NCI-H82 (cell line): ENCODE measurements around the gene C8G.

ENCODE experiments used
- DNase-seq: peaks from one replicate; lab custom pipeline; 2025; lab: John Stamatoyannopoulos, UW

Gene C8G

DNA sequence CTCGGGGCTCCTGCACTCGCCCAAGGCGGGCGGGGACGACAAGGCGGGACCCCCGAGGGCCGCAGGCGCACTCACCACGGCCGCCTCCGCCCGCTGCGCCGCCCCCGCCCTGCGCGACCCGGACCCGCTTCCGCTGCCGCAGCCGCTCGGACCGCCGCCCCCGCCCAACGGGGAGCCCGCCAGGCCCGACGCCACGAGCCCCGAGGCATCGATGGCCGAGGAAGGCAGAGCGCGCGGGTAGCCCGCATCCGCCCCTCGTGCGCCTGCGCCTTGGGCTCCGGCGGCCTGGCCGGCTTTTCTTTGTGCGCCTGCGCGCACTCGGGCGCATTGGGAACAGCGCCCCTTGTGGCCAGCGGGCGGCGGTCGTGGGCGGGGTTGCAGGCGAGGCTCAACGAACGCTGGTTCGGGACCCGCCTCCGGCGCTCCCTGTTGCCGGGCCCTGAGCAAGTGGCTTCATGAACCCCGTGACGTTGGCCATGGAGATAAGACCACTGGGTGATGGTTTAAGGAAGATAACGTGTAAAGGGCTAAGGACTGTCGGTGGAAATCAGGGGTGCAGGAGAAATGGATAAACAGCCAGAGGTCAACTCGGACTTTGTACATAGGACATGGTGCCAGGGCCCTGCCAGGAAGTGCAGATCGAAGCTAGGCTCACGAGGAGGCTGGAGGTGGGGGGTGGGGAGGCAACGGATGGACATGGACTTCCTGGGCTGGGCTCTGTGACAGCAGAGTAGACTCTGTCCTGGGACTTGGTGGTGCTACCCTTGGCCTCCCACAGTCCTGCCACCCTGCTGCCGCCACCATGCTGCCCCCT lies at the start of gene C8G, which contains the start of gene FBXW5:
Gene C8G, plus strand, starts transcription at position 725 of the 814 bp plus-strand sequence. Its CDS starts 78 bp downstream, at position 803.
Gene FBXW5, minus strand, starts transcription at position 220 of the 814 bp plus-strand sequence. CDS start 655 bp downstream, outside the sequence.
- DNase-seq: peak; percentile 96

DNA sequence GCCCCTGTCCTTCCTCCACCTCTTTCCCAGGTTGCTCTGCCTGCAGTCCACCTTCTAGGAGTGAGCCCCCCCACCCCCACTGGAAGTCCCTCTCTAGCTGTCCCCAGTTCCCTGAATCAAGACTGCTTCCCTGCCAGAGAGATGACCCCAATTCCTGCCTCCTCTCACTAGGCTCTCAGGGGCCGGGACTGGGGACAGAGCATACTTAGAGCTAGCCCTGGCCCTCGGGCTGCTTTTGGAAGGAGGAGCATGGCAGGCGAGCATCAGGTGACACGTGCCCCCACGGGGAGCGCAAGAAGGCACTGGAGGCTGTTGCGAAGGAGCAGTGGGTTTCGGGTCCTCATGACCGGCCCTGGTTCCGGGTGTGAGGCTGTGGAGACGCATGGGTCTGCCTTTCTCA lies 49.0 kb upstream of the C8G start:
- DNase-seq: no peak

GRCh38 chr9:136898483-136899100 lies 46.5 kb upstream of the C8G start:
- DNase-seq: no peak

- DNase-seq: no peak
Observed at GRCh38 chr9:136899196-136899595, 45.8 kb upstream of the C8G start.

DNA sequence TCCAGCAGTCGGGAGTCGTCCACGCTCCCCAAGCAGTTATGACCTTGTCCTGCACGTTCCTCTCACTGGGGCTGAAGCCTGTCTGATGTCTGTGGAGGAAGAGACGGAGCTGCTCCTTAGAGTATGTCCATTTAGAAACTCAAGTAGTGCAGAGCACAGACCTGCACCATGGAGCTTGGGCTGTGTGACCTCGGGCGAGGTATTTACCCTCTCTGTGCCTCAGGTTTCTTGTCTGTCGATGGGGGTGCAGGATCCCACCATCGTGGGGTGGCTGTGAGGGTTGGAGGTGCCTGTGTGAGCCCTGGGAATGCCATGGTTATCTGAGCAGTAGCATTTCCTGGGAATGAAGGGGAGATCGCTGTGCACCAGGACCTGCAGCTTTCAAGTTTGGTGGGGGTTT lies 44.5 kb upstream of the C8G start:
- no peak for DNase-seq

- DNase-seq: no peak
Observed at GRCh38 chr9:136900988-136901515, 44.0 kb upstream of the C8G start.

DNA sequence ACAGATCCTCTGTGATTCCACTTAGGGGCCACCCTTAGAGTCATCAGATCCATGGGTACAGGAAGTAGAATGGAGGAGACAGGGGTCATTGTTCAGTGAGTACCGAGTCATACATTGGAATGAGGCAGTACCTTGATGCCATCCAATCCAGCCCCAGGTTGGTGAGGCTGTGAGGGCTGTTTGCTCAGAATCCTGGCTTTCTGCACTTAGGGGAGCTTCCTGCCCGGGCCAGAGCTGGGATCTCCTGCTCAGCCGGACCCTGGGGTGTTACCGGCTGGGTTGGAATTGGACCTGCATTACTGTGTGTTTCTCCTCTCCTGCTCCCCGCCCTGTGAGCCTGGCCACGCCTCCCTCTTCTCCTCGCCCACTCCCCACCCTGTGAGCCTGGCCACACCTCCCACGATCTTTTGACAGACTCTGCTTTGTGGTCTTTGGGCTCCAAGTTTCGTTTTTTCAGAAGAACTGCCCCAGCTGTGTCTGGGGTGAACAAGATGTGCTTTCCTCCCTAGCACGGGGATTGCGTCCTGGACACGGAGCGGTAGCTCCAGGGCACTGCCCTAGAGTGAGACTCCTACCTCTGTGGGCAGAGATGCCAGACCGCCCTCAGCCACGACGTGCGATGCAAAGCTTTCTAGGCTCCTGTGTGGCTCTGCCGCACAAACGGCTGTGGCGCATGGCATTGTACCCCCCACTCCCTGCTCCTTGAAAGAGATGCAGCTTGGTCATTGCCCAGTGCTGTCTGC lies 43.4 kb upstream of the C8G start:
- no peak for DNase-seq

DNA sequence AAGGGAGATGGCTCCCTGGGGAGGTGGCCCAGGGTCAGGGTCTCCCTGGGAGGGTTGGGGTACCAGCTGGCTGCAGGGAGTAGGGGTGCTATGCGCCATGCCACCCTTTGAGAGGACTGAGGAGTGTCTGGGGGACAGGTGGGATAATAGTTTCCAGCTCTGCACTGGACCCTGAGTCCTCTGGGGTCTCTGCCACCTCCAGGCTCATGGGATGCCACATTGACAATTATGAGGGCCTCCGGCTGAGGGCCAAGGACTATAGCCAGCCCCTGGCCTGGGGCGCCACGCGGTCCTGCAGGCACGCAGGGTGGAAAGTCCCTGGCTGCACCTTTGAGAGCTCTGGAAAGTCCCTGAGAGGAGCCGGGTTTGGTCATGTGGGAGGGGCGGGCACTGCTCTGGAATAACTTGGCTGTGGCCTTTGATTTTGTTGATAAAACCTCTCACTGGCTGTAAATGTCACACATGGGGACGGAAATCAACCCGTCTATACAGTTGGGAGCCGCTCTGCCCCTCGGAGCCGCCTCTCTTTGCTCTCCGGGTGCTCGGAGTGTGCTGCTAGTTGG lies 42.7 kb upstream of the C8G start:
- DNase-seq: no peak

DNA sequence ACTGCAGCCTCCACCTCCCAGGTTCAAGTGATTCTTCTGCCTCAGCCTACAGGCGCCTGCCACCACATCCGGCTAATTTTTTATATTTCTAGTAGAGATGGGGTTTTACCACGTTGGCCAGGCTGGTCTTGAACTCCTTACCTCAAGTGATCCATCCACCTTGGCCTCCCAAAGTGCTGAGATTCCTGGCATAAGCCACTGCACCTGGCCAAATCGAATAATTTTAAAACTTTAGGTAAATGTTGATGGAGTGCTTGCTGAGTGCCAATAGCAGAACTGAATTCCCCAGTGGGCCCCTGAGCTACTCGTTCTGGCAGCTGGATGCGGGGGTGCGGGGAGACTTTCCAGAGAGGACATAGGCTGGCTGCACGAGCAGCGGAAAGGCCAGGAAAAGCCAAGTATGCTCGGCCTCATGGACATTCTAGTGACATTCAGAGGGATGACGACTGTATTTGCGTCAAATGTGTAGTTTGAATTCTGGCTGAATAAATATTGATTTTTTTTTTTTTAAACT lies 41.9 kb upstream of the C8G start:
- no peak for DNase-seq

DNA sequence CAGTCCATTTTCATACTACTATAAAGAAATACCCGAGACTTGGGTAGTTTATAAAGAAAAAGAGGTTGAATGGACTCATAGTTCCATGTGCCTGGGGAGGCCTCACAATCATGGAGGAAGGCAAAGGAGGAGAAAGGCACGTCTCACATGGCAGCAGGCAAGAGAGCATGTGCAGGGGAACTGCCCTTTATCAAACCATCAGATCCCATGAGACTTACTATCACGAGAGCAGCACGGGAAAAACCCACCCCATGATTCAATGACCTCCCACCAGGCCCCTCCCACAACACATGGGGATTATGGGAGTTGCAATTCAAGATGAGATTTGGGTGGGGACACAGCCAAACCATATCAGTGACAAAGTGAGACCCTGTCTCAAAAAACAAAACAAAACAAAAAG lies 38.8 kb upstream of the C8G start:
- no peak for DNase-seq

DNA sequence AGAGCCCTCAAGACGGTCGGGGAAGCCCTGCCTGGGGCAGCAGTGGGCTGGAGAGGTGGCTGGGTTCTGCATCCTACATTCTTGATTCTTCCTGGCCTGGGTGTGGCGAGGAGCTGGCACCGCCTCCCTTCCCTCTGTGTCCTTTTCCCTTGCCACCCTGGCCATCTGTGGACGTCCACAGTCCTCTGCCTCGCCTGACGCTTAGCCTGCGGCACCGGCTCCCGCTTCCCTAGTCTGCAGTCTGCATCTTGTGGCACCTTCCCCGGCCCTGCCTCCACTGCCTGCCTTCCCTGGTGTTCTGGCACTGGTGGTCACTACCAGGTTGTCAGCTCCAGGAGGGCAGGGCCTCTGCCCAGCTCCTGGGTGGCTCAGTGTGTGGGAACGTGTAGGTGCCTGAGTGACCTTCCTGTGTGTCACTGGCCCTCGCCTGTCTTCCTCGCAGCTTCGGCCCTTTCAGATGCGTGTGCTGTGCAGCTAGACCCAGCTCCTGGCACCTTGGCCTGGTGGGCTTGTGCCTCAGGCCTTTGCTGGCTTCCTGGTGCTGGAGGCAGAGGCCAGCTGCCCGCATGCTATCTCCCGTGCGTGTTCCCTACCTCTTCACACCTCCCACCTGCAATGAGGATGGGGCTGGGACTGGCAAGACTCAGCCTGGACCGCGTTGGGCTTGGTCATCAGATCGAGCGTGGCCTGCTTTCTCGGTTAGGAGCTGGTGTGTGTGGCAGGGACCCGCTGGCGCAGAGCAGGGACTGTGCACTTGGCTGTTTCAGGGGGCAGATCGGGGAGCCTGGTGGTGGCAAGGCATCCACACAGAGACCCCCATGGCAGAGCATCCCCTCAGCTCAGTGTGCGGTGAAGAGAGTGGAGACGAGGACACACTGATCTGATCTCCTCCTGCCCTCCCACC lies 37.8 kb upstream of the C8G start:
- DNase-seq: no peak

DNA sequence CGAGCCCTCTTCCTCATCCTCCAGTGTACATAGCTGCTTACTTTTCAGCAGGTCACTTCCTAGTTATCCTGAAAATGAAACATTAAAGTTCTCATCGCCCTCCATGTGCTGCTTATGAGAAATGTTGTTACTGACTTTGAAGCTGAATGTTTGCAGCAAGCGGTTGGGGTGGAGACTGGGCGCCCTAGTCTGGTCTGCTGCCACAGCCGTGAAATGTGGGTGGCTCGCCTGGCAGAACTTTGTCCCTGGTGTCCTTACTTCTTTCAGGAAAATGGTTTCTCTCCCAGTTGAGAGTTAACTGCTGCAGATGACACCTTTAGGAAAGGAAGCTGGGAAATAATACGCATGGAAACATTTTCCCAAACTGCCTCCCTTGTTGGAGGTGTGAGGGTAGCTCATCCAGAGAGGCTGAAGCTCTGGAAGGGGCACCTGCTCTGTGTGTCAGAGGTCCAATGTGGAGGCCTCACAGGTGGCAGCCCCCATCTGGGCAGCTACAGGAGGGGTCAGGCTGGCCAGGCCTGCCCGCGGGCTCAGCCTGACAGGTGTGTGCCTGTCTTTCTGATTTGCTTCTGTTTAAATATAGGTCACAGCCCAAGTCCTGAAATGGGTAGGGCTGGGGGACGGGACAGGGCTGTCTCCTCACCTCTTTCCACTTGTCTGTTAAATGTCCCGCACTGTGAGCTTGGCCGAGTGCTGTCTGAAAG lies 34.7 kb upstream of the C8G start:
- DNase-seq: no peak

DNA sequence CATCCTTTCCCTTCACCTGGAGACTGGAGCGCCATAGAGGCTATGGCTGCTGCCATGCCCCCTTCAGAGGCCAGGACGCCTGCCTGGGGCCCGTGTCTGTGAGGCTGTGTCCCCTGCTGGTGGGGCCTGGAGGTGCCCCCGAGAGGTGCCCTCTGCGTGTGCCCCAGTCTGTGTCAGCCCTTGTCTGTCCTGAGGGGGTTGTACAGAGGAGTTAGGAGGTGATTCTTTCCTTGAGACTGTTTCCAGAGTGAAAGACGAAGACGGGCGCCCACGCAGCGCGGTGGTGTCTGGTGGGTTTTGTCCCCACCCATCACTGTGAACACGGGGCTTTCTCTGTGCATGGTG lies 34.2 kb upstream of the C8G start:
- no peak for DNase-seq

GRCh38 chr9:136913701-136914438 lies 31.2 kb upstream of the C8G start:
- DNase-seq: no peak

- DNase-seq: no peak
Observed at GRCh38 chr9:136915632-136916329, 29.3 kb upstream of the C8G start.

DNA sequence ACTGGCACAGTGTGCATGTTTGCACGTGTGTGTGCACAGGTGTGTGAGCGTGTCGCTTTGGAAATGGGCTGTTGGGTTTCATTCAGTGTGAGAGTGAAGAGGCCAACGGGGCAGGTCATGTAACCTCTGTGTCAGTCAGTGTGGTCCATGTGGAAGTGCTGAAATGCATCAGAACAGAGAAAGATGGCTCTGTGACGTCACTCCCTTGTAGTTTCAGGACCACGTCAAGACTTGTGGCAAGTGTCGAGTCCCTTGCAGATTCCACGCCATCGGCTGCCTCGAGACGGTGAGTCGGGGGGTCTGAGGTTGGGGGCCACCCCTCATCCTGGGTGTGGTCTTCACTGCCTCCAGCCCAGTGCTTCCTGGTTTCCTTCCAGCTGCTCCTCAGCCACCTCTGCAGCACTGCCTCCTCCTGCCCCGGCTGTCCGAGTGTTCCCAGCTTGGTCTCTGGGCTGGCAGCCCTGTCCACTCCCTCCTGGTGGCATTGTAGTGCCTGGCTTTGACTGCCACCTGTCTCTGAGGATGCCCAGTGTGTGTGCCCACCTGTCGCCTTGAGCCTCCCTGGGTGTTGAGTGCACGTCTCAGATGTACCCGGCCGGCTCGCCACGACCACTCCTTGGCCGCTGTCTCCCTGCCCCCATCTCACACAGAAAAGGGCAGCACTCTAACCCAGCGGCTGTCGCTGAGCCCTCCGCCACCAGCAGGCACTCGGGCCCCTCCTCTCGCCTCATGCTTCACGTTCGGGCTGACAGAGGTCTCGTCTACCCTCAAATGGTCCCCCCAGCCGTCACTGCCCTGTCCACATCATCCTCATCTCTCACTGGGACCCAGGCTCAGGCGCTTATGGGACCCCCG lies 28.5 kb upstream of the C8G start:
- DNase-seq: no peak

GRCh38 chr9:136917902-136918301 lies 27.1 kb upstream of the C8G start:
- no peak for DNase-seq

DNA sequence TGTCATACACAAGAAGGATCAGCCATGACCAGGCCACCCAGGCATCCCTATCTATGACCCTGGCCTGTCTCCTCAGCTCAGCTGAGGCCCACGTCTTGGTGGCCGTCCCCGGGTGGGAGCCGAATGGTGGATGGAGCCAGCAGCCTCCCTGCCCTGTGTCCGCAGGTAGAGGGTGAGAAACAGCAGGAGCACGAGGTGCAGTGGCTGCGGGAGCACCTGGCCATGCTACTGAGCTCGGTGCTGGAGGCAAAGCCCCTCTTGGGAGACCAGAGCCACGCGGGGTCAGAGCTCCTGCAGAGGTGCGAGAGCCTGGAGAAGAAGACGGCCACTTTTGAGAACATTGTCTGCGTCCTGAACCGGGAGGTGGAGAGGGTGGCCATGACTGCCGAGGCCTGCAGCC lies 25.0 kb upstream of the C8G start:
- DNase-seq: no peak
